Fibroblast of lung (primary cell): ENCODE measurements around the gene CEACAM20.

Experiments
- CTCF ChIP-seq, 2 donors: IDR thresholded peaks in 1 of 2; conservative IDR thresholded peaks in 1 of 2; 1 replicate in 1 of 2; 2 replicates in 1 of 2; pipeline ENCODE4 v1.5.1; 2011 to 2012; ENCODE audit warnings: low read length in 2 of 2, control low read depth in 1 of 2, inconsistent platforms in 1 of 2, low read depth in 1 of 2, mild to moderate bottlenecking in 1 of 2
- EZH2 ChIP-seq: IDR thresholded peaks from 2 replicates; pipeline ENCODE4 v1.5.1; 2012; ENCODE audit warnings: low read length, control low read depth, mild to moderate bottlenecking; ENCODE audit errors: missing control alignments

GRCh38 chr19:44515907-44516306 is 13.6 kb downstream of the CEACAM20 start:
- no peak for TF ChIP-seq CTCF (conservative IDR thresholded peaks at IDR 0.05 in 1 of 2, IDR thresholded peaks at IDR 0.05 in 1 of 2; ENCODE audit: low read depth in 1 of 2, low read length in 2 of 2)
- TF ChIP-seq EZH2, result no peak
